A172 (cell line): ENCODE measurements around the gene TNS1. TPM values are rescaled to one million over a fixed set of nuclear protein-coding genes. Genes with fewer than 3 reads are reported as not detected.

Source experiments
- DNase-seq: peaks from one replicate; pipeline ENCODE4 v3.0.0-alpha.2; 2015; ENCODE audit warnings: low spot score
- total RNA-seq: library from RNA; depleted of rRNA; stranded (reverse); fragments of >200 nt; shearing (Covaris generic); gene quantifications from 2 replicates; pipeline ENCODE4 v1.2.3, GENCODE V29; 2014

Gene TNS1
- total RNA-seq, 1 experiment from 2014 or later: 1.6 TPM

GRCh38 chr2:217943446-217944321, 59.1 kb downstream of the TNS1 start:
- DNase-seq: peak; percentile 56

DNA sequence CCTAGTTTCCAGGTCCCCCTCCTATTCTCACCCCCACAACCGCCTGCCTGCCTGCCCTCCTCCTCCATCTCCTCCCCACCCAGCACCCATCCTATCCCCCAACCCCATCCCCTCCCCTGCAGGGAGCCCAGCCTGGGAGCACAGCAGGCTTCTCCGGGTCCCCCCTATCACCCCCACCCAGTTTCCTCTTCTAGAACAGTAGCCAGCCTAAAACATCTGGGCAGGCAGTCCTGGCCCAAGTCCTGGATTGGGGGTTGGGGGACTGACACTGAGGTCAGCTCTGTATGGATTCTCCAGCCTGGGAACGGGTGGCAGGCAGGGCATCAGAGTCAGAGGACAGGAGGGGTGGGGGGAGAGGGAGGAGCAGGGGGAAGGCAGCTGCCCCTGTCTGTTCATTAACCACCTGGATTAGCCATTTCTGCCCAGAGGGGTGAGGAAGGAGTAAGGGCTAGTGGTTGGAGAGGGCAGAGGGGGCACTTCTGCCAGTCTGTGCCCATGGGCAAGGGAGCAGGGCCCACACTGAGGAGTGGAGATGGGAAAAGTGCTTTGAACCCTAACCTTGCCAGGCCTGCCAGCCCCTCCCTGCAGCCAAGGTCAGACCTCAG, 60.0 kb downstream of the TNS1 start:
- no peak for DNase-seq

- DNase-seq: no peak
These were observed 60.7 kb downstream of the TNS1 start for GRCh38 chr2:217941886-217942728.

DNA sequence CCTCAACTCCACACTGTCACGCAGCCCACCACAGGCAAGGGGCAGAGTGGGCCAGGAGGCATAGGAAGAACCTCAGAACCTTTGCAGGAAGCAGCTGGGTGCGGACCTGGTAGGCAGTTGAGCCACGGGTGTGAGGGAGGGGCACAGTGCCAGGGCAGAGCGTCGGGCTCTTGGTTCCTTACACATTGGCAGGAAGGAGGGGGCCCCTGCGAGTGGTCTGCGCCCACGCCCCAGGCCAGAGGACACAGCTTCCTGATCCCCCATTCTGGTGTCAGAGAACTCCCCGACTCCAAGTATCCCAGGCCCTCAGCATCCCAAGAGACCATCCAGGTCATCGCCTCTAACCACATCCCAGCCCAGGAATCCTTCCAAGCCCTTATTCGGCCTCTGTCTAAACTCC, 61.5 kb downstream of the TNS1 start:
- DNase-seq: no peak

- DNase-seq: no peak
These were observed 62.3 kb downstream of the TNS1 start for GRCh38 chr2:217940261-217941220.

GRCh38 chr2:217939629-217940245, 63.1 kb downstream of the TNS1 start:
- no peak for DNase-seq

- DNase-seq: no peak
These were observed 63.6 kb downstream of the TNS1 start for GRCh38 chr2:217939220-217939619.

- no peak for DNase-seq
These were observed 64.8 kb downstream of the TNS1 start for GRCh38 chr2:217938036-217938435.

GRCh38 chr2:217937446-217937845, 65.3 kb downstream of the TNS1 start:
- no peak for DNase-seq

- DNase-seq: no peak
These were observed 65.8 kb downstream of the TNS1 start for GRCh38 chr2:217936952-217937351.

DNA sequence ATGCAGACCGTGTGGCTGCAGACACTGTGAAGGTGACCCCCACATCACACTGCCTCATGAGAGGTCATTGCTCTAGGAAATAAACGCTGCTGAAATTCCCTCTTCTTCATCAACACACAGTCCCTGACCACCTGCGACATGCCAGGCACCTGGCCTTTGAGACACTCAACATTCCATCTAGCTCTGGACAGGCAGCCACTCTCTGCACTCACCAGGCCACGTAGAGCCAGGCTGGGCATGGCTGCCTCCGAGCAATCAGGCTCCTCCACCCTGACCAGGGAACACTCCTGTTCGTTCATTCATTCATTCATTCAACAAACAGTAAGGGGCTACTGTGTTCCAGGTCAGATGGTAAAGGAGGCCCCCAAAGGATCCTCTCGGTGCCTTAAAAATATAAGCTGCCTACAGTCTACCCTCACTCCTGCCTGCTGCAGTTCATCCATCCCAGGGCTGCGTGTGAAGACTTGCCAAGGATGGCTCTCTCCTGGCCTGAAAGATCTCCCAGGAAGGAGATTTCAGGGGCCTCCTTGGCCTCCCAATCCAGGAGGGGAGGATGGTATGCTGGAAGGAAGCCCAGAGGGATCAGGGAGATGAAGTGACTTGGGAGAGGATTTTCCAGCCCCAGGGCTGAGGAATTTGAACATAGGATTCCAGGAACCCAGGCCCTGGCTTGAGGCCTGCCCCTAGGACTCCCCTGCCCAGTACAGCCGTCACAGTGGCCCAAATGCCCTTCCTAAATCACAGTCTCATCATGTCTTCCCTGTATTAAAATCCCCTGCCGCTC, 66.7 kb downstream of the TNS1 start:
- DNase-seq: peak; percentile 6

DNA sequence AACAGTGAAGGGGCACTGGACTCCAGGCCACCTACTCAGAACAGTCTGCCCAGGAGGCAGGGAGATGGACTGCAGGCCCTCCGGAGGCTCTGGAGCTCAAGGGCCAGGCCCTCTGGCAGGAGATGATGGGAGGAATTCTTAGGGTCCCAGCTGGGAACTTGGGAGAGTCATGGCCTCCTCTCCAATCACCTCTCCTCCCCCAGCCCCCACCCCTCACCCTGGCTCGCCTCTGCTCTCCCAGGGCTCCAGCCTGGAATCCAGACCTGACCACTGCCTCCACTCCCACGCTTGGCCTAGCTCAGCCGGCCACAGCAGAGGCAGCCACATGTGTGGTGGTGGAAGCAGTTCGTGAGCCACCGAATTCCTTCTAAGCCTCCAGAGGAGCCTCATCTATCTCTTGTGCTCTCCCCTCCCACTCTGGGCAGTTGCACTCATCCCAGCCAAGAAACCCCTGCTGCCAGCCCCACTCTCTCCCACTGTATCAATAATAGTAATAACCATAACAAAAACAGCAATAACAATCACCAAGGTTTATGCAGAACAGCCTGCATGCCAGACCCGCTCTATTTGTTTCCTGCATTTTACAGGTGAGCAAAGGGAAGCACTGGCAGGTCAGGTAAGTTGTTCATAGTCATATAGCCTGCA, 67.4 kb downstream of the TNS1 start:
- DNase-seq: no peak

DNA sequence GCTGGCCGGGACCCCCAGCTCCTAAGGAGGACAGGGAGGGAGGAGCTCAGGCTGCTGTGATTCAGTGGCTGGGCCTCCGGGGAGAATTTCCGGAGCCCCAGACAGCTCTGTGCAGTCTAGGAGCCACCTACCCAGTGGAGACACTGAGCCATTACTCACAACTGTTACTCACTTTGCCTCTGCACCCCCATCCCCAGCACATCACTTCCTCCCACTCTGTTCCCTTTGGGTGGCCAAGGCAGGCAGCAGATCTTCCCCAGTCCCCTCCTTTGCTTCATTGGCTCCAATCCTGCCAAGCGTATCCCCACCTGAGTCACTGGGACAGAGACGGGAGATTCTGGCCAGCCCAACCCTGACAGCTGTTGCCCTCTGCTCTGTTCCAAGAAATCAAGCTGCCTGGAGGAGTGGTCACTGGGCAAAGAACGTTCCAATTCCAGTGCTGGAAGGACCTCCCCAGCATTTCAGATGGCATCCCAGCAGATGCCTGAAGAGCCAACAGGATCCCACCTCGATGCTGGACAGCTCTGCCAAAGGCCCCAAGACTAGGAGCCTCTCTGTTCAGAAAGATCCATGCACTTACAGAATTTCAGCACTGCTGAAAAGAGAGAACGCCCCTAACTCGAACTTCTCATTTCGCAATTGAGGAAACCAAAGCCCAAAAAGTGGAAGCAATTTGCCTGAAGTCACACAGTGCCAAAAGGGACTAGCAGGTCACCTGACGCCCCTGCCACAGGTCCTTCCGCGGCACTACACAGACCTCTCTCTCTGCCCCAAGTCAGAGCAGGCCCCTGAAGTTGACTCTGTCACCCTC, 68.3 kb downstream of the TNS1 start:
- DNase-seq: peak; percentile 94

- DNase-seq: no peak
These were observed 69.2 kb downstream of the TNS1 start for GRCh38 chr2:217933617-217933993.

- no peak for DNase-seq
These were observed 69.8 kb downstream of the TNS1 start for GRCh38 chr2:217932803-217933616.

GRCh38 chr2:217931846-217932560, 70.8 kb downstream of the TNS1 start:
- no peak for DNase-seq
